ENCODE results near the gene RPS5.

The RPS5 gene

GRCh38 chr19:58350871-58351557 is 36.1 kb upstream of the RPS5 start:
- Histone ChIP-seq H2AFZ (ENCODE audit: insufficient read depth, low read length, poor library complexity) (no peak overlapping the region), H3K9me3 (ENCODE audit: insufficient read depth, low read depth, low read length) (peaks cover 2% of the 10 kb centered on the region), H2BK5ac (ENCODE audit: low read depth, low read length, poor library complexity) (no peak overlapping the region), H4K91ac (ENCODE audit: low read depth, low read length) (no peak overlapping the region), H3K4me3 (ENCODE audit: low read depth, low read length) (no peak overlapping the region), H3K27ac (ENCODE audit: low read depth, low read length) (no peak overlapping the region), H3K79me1 (ENCODE audit: low read length) (peaks cover 4% of the 10 kb centered on the region), H3K18ac (ENCODE audit: low read length) (no peak overlapping the region), H3K4ac (ENCODE audit: low read depth, low read length) (no peak overlapping the region), H3K4me1 (ENCODE audit: control insufficient read depth in 1 of 2, insufficient read depth in 2 of 2, low read length in 2 of 2) (peaks cover 3 to 7% of the 10 kb centered on the region in 2 experiments), H3K79me2 (ENCODE audit: control insufficient read depth, insufficient read depth, low read length, poor library complexity) (peaks cover 2% of the 10 kb centered on the region), H4K8ac (ENCODE audit: low read depth, low read length) (no peak overlapping the region), H3K9ac (ENCODE audit: low read length) (no peak overlapping the region), H2AK5ac (ENCODE audit: low read length) (no peak overlapping the region), H3K4me2 (ENCODE audit: low read length) (no peak overlapping the region), H3K36me3 (ENCODE audit: control insufficient read depth in 1 of 2, insufficient read depth in 2 of 2, low read length in 2 of 2) (no peaks in the 10 kb centered on the region), H2BK120ac (ENCODE audit: insufficient read depth, low read length, poor library complexity) (no peak overlapping the region), H3K27me3 (ENCODE audit: insufficient read depth, low read length) (peaks cover 15% of the 10 kb centered on the region), H3K14ac (ENCODE audit: low read length) (no peak overlapping the region), H2BK12ac (ENCODE audit: low read length) (no peak overlapping the region), H3K23ac (ENCODE audit: low read length) (no peak overlapping the region), H4K12ac (ENCODE audit: low read depth, low read length) (no peak overlapping the region)
- no CpG with 5 or more reads among the region's 34 CpGs for WGBS (ENCODE audit: extremely low coverage, insufficient coverage, insufficient read length)
- no peak for DNase-seq

GRCh38 chr19:58351558-58351878 is 35.6 kb upstream of the RPS5 start:
- Histone ChIP-seq H3K4ac (ENCODE audit: low read depth, low read length) (no peak overlapping the region), H3K79me2 (ENCODE audit: control insufficient read depth, insufficient read depth, low read length, poor library complexity) (peaks cover 2% of the 10 kb centered on the region), H3K79me1 (ENCODE audit: low read length) (peaks cover 4% of the 10 kb centered on the region), H4K12ac (ENCODE audit: low read depth, low read length) (no peak overlapping the region), H4K8ac (ENCODE audit: low read depth, low read length) (no peak overlapping the region), H3K23ac (ENCODE audit: low read length) (no peak overlapping the region), H3K27me3 (ENCODE audit: insufficient read depth, low read length) (peaks cover 14% of the 10 kb centered on the region), H3K4me1 (ENCODE audit: control insufficient read depth in 1 of 2, insufficient read depth in 2 of 2, low read length in 2 of 2) (peaks cover 3 to 7% of the 10 kb centered on the region in 2 experiments), H3K9me3 (ENCODE audit: insufficient read depth, low read depth, low read length) (peaks cover 2% of the 10 kb centered on the region), H3K27ac (ENCODE audit: low read depth, low read length) (no peak overlapping the region), H3K9ac (ENCODE audit: low read length) (no peak overlapping the region), H3K14ac (ENCODE audit: low read length) (no peak overlapping the region), H3K36me3 (ENCODE audit: control insufficient read depth in 1 of 2, insufficient read depth in 2 of 2, low read length in 2 of 2) (no peaks in the 10 kb centered on the region), H3K4me2 (ENCODE audit: low read length) (no peak overlapping the region), H4K91ac (ENCODE audit: low read depth, low read length) (no peak overlapping the region), H2BK12ac (ENCODE audit: low read length) (no peak overlapping the region), H2BK120ac (ENCODE audit: insufficient read depth, low read length, poor library complexity) (no peak overlapping the region), H2AK5ac (ENCODE audit: low read length) (no peak overlapping the region), H3K4me3 (ENCODE audit: low read depth, low read length) (no peak overlapping the region), H2BK5ac (ENCODE audit: low read depth, low read length, poor library complexity) (no peak overlapping the region), H3K18ac (ENCODE audit: low read length) (no peak overlapping the region), H2AFZ (ENCODE audit: insufficient read depth, low read length, poor library complexity) (no peak overlapping the region)
- DNase-seq = no peak
- no CpG with 5 or more reads among the region's 9 CpGs for WGBS (ENCODE audit: extremely low coverage, insufficient coverage, insufficient read length)

GRCh38 chr19:58351990-58352755 is 34.9 kb upstream of the RPS5 start:
- Histone ChIP-seq H3K36me3 (ENCODE audit: control insufficient read depth in 1 of 2, insufficient read depth in 2 of 2, low read length in 2 of 2) (no peaks in the 10 kb centered on the region), H4K12ac (ENCODE audit: low read depth, low read length) (no peak overlapping the region), H2BK120ac (ENCODE audit: insufficient read depth, low read length, poor library complexity) (no peak overlapping the region), H3K27ac (ENCODE audit: low read depth, low read length) (no peak overlapping the region), H2AK5ac (ENCODE audit: low read length) (no peak overlapping the region), H4K91ac (ENCODE audit: low read depth, low read length) (no peak overlapping the region), H3K18ac (ENCODE audit: low read length) (no peak overlapping the region), H2AFZ (ENCODE audit: insufficient read depth, low read length, poor library complexity) (no peak overlapping the region), H3K79me1 (ENCODE audit: low read length) (peaks cover 2% of the 10 kb centered on the region), H3K4ac (ENCODE audit: low read depth, low read length) (no peak overlapping the region), H3K4me1 (ENCODE audit: control insufficient read depth in 1 of 2, insufficient read depth in 2 of 2, low read length in 2 of 2) (peaks cover 3% of the 10 kb centered on the region in 2 experiments), H3K4me3 (ENCODE audit: low read depth, low read length) (no peak overlapping the region), H3K4me2 (ENCODE audit: low read length) (no peak overlapping the region), H3K9me3 (ENCODE audit: insufficient read depth, low read depth, low read length) (peaks cover 2% of the 10 kb centered on the region), H3K9ac (ENCODE audit: low read length) (no peak overlapping the region), H2BK12ac (ENCODE audit: low read length) (no peak overlapping the region), H2BK5ac (ENCODE audit: low read depth, low read length, poor library complexity) (no peak overlapping the region), H3K14ac (ENCODE audit: low read length) (no peak overlapping the region), H4K8ac (ENCODE audit: low read depth, low read length) (no peak overlapping the region), H3K79me2 (ENCODE audit: control insufficient read depth, insufficient read depth, low read length, poor library complexity) (peaks cover 2% of the 10 kb centered on the region), H3K27me3 (ENCODE audit: insufficient read depth, low read length) (peaks cover 7% of the 10 kb centered on the region), H3K23ac (ENCODE audit: low read length) (no peak overlapping the region)
- no CpG with 5 or more reads among the region's 23 CpGs for WGBS (ENCODE audit: extremely low coverage, insufficient coverage, insufficient read length)
- DNase-seq = no peak

- H2AFZ ChIP-seq (ENCODE audit: insufficient read depth, low read length, poor library complexity) = no peak within 1 kb of the TSS
- H3K9ac ChIP-seq (ENCODE audit: low read length) = no peak within 1 kb of the TSS
- H3K36me3 ChIP-seq (ENCODE audit: control insufficient read depth in 1 of 2, insufficient read depth in 2 of 2, low read length in 2 of 2) = no peaks in the 10 kb centered on the region
- H3K18ac ChIP-seq (ENCODE audit: low read length) = no peak within 1 kb of the TSS
- no peak within 1 kb of the TSS for H3K4ac ChIP-seq (ENCODE audit: low read depth, low read length)
- H3K27me3 ChIP-seq (ENCODE audit: insufficient read depth, low read length) = no peaks in the 10 kb centered on the region
- no peak within 1 kb of the TSS for H3K27ac ChIP-seq (ENCODE audit: low read depth, low read length)
- no peak within 1 kb of the TSS for H2AK5ac ChIP-seq (ENCODE audit: low read length)
- H3K79me1 ChIP-seq (ENCODE audit: low read length) = no peaks in the 10 kb centered on the region
- no peaks in the 10 kb centered on the region for H3K4me1 ChIP-seq (ENCODE audit: control insufficient read depth in 1 of 2, insufficient read depth in 2 of 2, low read length in 2 of 2)
- no peak within 1 kb of the TSS for H4K91ac ChIP-seq (ENCODE audit: low read depth, low read length)
- H3K23ac ChIP-seq (ENCODE audit: low read length) = no peak within 1 kb of the TSS
- H4K12ac ChIP-seq (ENCODE audit: low read depth, low read length) = no peak within 1 kb of the TSS
- no peak for DNase-seq
- H4K8ac ChIP-seq (ENCODE audit: low read depth, low read length) = no peak within 1 kb of the TSS
- no peak within 1 kb of the TSS for H2BK5ac ChIP-seq (ENCODE audit: low read depth, low read length, poor library complexity)
- H2BK120ac ChIP-seq (ENCODE audit: insufficient read depth, low read length, poor library complexity) = no peak within 1 kb of the TSS
- peaks cover 2% of the 10 kb centered on the region for H3K9me3 ChIP-seq (ENCODE audit: insufficient read depth, low read depth, low read length)
- H2BK12ac ChIP-seq (ENCODE audit: low read length) = no peak within 1 kb of the TSS
- H3K79me2 ChIP-seq (ENCODE audit: control insufficient read depth, insufficient read depth, low read length, poor library complexity) = no peaks in the 10 kb centered on the region
- no CpG with 5 or more reads among the region's 26 CpGs for WGBS (ENCODE audit: extremely low coverage, insufficient coverage, insufficient read length)
- no peak within 1 kb of the TSS for H3K14ac ChIP-seq (ENCODE audit: low read length)
- no peak within 1 kb of the TSS for H3K4me3 ChIP-seq (ENCODE audit: low read depth, low read length)
- no peak within 1 kb of the TSS for H3K4me2 ChIP-seq (ENCODE audit: low read length)
Observed at GRCh38 chr19:58352760-58353671, 34.1 kb upstream of the RPS5 start, which contains the start of gene A1BG. Gene A1BG, minus strand, starts transcription at chr19:58353492. Its CDS starts 55 bp downstream, at chr19:58353437.

Measured in trophoblast cell (in vitro differentiated cells and primary cell).